K562 (cell line): Measurements from ENCODE around the gene KCNJ11. TPM values are rescaled to one million over a fixed set of nuclear protein-coding genes. Genes with fewer than 3 reads are reported as not detected.
A peak's percentile ranks its signal among the peaks of the same experiment; 100 is the strongest.

Experiments used
- ATAC-seq: fragments of 200-7000 bp; cut with Tn5 transposase; 3 replicates; pipeline ENCODE4 v1.9.1; 2020; ENCODE audit warnings: moderate library complexity
- BruUV-seq: library from RNA; stranded (reverse); fragments of 400-500 nt; replicated peaks from 2 replicates; lab custom pipeline; 2021; lab: Mats Ljungman, UMichigan
- CTCF ChIA-PET: fragments of 300-600 bp; formaldehyde crosslinking; extraction: SDS; loops from one replicate; lab custom pipeline; 2021; ENCODE audit warnings: low intra/inter-chr PET ratio; lab: Yijun Ruan, JAX
- POLR2A ChIA-PET: fragments of 300-600, 350-650 bp; sonication (Branson Sonifier 250); formaldehyde crosslinking; extraction: SDS; loops from one replicate; lab custom pipeline; 2021; ENCODE audit warnings: antibody characterized with exemption, inconsistent platforms; lab: Yijun Ruan, JAX
- DNase-seq, 4 experiments: peaks; one replicate each; pipeline versions ENCODE4 v3.0.0 to v3.0.0-alpha.2; 2011 to 2018; ENCODE audit warnings: low spot score in 3 of 4, mixed read lengths in 3 of 4; ENCODE audit errors: extremely low read depth in 1 of 4
- FAIRE-seq: peaks from 2 replicates; lab custom pipeline; 2011; peaks lifted over from hg19 to GRCh38; lab: Jason Lieb, UNC
- H2AFZ ChIP-seq: 2 replicates; pipeline ENCODE4 v1.6.0; 2011; ENCODE audit warnings: low read depth, low read length, control low read depth, inconsistent platforms
- H3K27ac ChIP-seq: fragments of 200-600 bp; 3 replicates; pipeline ENCODE4 v1.8.0; 2011; ENCODE audit warnings: low read depth, mild to moderate bottlenecking, control low read depth, inconsistent platforms, low read length, moderate library complexity, mixed read lengths; ENCODE audit errors: extremely low read depth
- H3K27me3 ChIP-seq, 2 experiments: fragments of 300-600 bp in 1 of 2; 2 replicates in 1 of 2; 3 replicates in 1 of 2; pipeline versions ENCODE4 v1.6.0 to v1.8.0; 2011; ENCODE audit warnings: inconsistent platforms in 2 of 2, low read length in 2 of 2, mild to moderate bottlenecking in 1 of 2, mixed read lengths in 1 of 2, moderate library complexity in 1 of 2; ENCODE audit not compliant: control insufficient read depth in 2 of 2, insufficient read depth in 2 of 2
- H3K36me3 ChIP-seq: fragments of 300-600 bp; 3 replicates; pipeline ENCODE4 v1.8.0; 2011; ENCODE audit warnings: mild to moderate bottlenecking, low read length, inconsistent platforms; ENCODE audit not compliant: control insufficient read depth, insufficient read depth
- H3K4me1 ChIP-seq, 2 experiments: fragments of 200-600 bp in 1 of 2; replicated peaks in 1 of 2; 2 replicates in 1 of 2; 3 replicates in 1 of 2; pipeline versions ENCODE4 v1.5.1 to v1.8.0; 2011; ENCODE audit warnings: inconsistent platforms in 2 of 2, low read length in 2 of 2, mild to moderate bottlenecking in 1 of 2, mixed read lengths in 1 of 2, moderate library complexity in 1 of 2; ENCODE audit not compliant: control insufficient read depth in 2 of 2, insufficient read depth in 2 of 2
- H3K4me2 ChIP-seq: 2 replicates; pipeline ENCODE4 v1.6.1; 2011; ENCODE audit warnings: low read length, control low read depth, inconsistent platforms, mixed read lengths; ENCODE audit not compliant: insufficient read depth
- H3K4me3 ChIP-seq: fragments of 200-600 bp; sonication (generic), shearing (Covaris generic); 2 replicates; pipeline ENCODE4 v1.5.1; 2016; ENCODE audit warnings: control low read depth, inconsistent platforms
- H3K79me2 ChIP-seq: fragments of 200-600 bp; 3 replicates; pipeline ENCODE4 v1.8.0; 2011; ENCODE audit warnings: low read length, inconsistent platforms; ENCODE audit not compliant: control insufficient read depth, insufficient read depth
- H3K9ac ChIP-seq, 2 experiments: 2 replicates each; pipeline versions ENCODE4 v1.6.0 to v1.6.1; 2011; ENCODE audit warnings: low read depth in 2 of 2, low read length in 2 of 2, control low read depth in 1 of 2, inconsistent platforms in 1 of 2, mild to moderate bottlenecking in 1 of 2, mixed read lengths in 1 of 2; ENCODE audit not compliant: insufficient read depth in 1 of 2
- H3K9me1 ChIP-seq: one replicate; pipeline ENCODE4 v1.6.0; 2011; ENCODE audit warnings: inconsistent platforms, mild to moderate bottlenecking, low read length, moderate library complexity; ENCODE audit not compliant: control insufficient read depth, insufficient read depth
- H3K9me3 ChIP-seq: replicated peaks from 2 replicates; pipeline ENCODE4 v1.5.1; 2011; ENCODE audit warnings: low read depth, low read length, inconsistent platforms; ENCODE audit not compliant: control insufficient read depth, insufficient read depth
- H4K20me1 ChIP-seq: replicated peaks from 2 replicates; pipeline ENCODE4 v1.6.1; 2011; ENCODE audit warnings: low read length, inconsistent platforms, mixed read lengths; ENCODE audit not compliant: control insufficient read depth, insufficient read depth
- CBX1 ChIP-seq: sonication (generic); IDR thresholded peaks from 2 replicates; pipeline ENCODE4 v1.6.1; 2016; ENCODE audit warnings: antibody characterized with exemption, low read depth, mild to moderate bottlenecking
- CBX3 ChIP-seq, 2 experiments: IDR thresholded peaks; 1 replicate in 1 of 2; 2 replicates in 1 of 2; pipeline ENCODE4 v1.6.1; 2012; ENCODE audit warnings: inconsistent platforms in 2 of 2, low read length in 2 of 2, borderline replicate concordance in 1 of 2, control low read depth in 1 of 2
- KAT2B ChIP-seq: IDR thresholded peaks from one replicate; pipeline ENCODE4 v1.6.1; 2012; ENCODE audit warnings: low read depth, mild to moderate bottlenecking, control low read depth, inconsistent platforms, low read length, moderate library complexity
- MLLT1 ChIP-seq, 2 experiments: fragments of 450-650 bp; IDR thresholded peaks; 2 replicates each; pipeline ENCODE4 v1.6.1; 2016
- SOX6 ChIP-seq: fragments of 450-650 bp; IDR thresholded peaks from 2 replicates; pipeline ENCODE4 v1.6.1; 2014; ENCODE audit warnings: mild to moderate bottlenecking
- TSC22D4 ChIP-seq: fragments of 450-650 bp; IDR thresholded peaks from 2 replicates; pipeline ENCODE4 v1.6.1; 2016; ENCODE audit warnings: missing genetic modification characterization, missing biosample characterization, control low read depth
- ZNF274 ChIP-seq: IDR thresholded peaks from 2 replicates; pipeline ENCODE4 v1.6.1; 2011; ENCODE audit warnings: low read depth, mild to moderate bottlenecking, low read length, moderate library complexity, borderline replicate concordance
- ZNF354B ChIP-seq: fragments of 250-450 bp; sonication (Bioruptor Pico); IDR thresholded peaks from 2 replicates; pipeline ENCODE4 v1.4.0; 2020
- ZNF444 ChIP-seq: fragments of 250-450 bp; sonication (Bioruptor Pico); IDR thresholded peaks from 2 replicates; pipeline ENCODE4 v1.4.0; 2020; ENCODE audit warnings: mild to moderate bottlenecking, moderate library complexity
- ZNF695 ChIP-seq: fragments of 450-650 bp; formaldehyde crosslinking; IDR thresholded peaks from 2 replicates; pipeline ENCODE4 v1.4.0; 2020; ENCODE audit warnings: mild to moderate bottlenecking, moderate library complexity
- WGBS: fragments of 100-300 bp; shearing (Covaris generic); methylation state at CpG from one replicate; pipeline ENCODE4 v1.1.6; 2016; ENCODE audit warnings: low coverage, mixed read lengths; ENCODE audit not compliant: insufficient coverage; ENCODE audit errors: missing lambda C conversion rate; 5-methylcytosine and 5-hydroxymethylcytosine counted together
- in situ Hi-C: fragments of 300-500 bp; cut with MboI; formaldehyde crosslinking; loops from 4 replicates; pipeline ENCODE4 v1.15.0; 2018; ENCODE audit warnings: inconsistent platforms, mixed read lengths
- intact Hi-C: fragments of 100-400 bp; cut with micrococcal nuclease; formaldehyde crosslinking; loops from 2 replicates; pipeline ENCODE4 v1.14.2; 2022
- polyA plus RNA-seq, 8 experiments: library from polyadenylated mRNA; depleted of rRNA in 4 of 8; stranded (reverse) in 5 of 8; unstranded in 3 of 8; fragments of >200 nt; fragmentation: Nextera tagmentation in 2 of 8; fragmentation: Illumina TruSeq in 1 of 8; extraction: Ambion mirVana in 2 of 8; extraction: Trizol in 1 of 8; gene quantifications; 2 replicates each; pipeline versions ENCODE4 v1.2.1 to v1.2.3, GENCODE V29; 2011 to 2014; ENCODE audit warnings: inconsistent platforms in 1 of 8, missing spikeins in 1 of 8
- total RNA-seq, 7 experiments: library from RNA; depleted of rRNA in 6 of 7; stranded (reverse); fragments of >200 nt in 6 of 7; fragmentation: Illumina TruSeq in 2 of 7; extraction: Trizol in 2 of 7; gene quantifications; 2 replicates each; pipeline versions ENCODE4 v1.2.1 to v1.2.3, GENCODE V29; 2011 to 2021; ENCODE audit warnings: low replicate concordance in 1 of 7
- TF ChIP-seq, protein P1 (sequence below): fragments of 250-450 bp; sonication (Bioruptor Pico); IDR thresholded peaks from 2 replicates; pipeline ENCODE4 v1.5.0; 2021

Gene KCNJ11
- total and polyA plus RNA-seq, 9 of the 15 experiments (the other 6 are each of a cell fraction or from before 2014, with no cell fraction given), result 0.54 to 3.7 (median 0.86) TPM; not detected in 2

GRCh38 chr11:17385492-17385891 is 3.0 kb downstream of the KCNJ11 start:
- Histone ChIP-seq H4K20me1 (peaks cover 11% of the 10 kb centered on the region), H3K9me1 (peaks cover 5% of the 10 kb centered on the region), H3K4me1 (peaks cover 2 to 36% of the 10 kb centered on the region in 2 experiments; a peak in 3 of 5 replicates), H3K4me2 (no peak overlapping the region), H3K27ac (no peak overlapping the region), H3K79me2 (no peaks in the 10 kb centered on the region), H2AFZ (no peak overlapping the region), H3K4me3 (no peak overlapping the region), H3K27me3 (no peaks in the 10 kb centered on the region; a peak in 1 of 5 replicates), H3K9me3 (no peaks in the 10 kb centered on the region)
- no TSS peak for BruUV-seq
- FAIRE-seq (no peak), DNase-seq (no peak), ATAC-seq (no peak)
- in situ Hi-C loops, result no loop called here
- WGBS, result 13% methylated on average over 5 of the region's 5 CpGs
- POLR2A ChIA-PET, result interaction anchor here (2.0 kb wide), 1 partner anchor 20 kb away, joined by 6 read pairs; no protein-coding TSS in a partner anchor
- CTCF ChIA-PET, result interaction anchor here (1.9 kb wide), 1 partner anchor 119 kb away, joined by 12 read pairs; no protein-coding TSS in a partner anchor
- TF ChIP-seq ZNF354B (CRISPR knock-in tag) (no peak), ZNF274 (no peak), CBX1 (no peak), ZNF444 (CRISPR knock-in tag) (no peak), ZNF695 (CRISPR knock-in tag) (no peak), KAT2B (no peak), SOX6 (no peak), TSC22D4 (no peak), MLLT1 (IDR thresholded peaks at IDR 0.05) (no peak), CBX3 (IDR thresholded peaks at IDR 0.05; ENCODE audit: borderline replicate concordance in 1 of 2, low read length in 2 of 2) (no peak)
- TF ChIP-seq, protein P1, sequence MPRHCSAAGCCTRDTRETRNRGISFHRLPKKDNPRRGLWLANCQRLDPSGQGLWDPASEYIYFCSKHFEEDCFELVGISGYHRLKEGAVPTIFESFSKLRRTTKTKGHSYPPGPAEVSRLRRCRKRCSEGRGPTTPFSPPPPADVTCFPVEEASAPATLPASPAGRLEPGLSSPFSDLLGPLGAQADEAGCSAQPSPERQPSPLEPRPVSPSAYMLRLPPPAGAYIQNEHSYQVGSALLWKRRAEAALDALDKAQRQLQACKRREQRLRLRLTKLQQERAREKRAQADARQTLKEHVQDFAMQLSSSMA (CRISPR knock-in tag), result no peak
- TF ChIP-seq, all 486 proteins: peak for 0
- Histone ChIP-seq H3K36me3 (peaks cover 7% of the 10 kb centered on the region; the same call in 1 of the 3 replicates), H3K9ac (peak overlapping the region in 1 of 2 experiments; percentile 82; a peak in 1 of 4 replicates)
- intact Hi-C loops, result loop anchor here (2.0 to 5.0 kb wide), 2 partner anchors 55 to 438 kb away; no protein-coding TSS in a partner anchor
